HepG2 (cell line): Measurements from ENCODE around the gene NRP1. TPM values are rescaled to one million over a fixed set of nuclear protein-coding genes. Genes with fewer than 3 reads are reported as not detected.

ENCODE experiments used
- ATAC-seq: fragments of 200-7000 bp; cut with Tn5 transposase; 3 replicates; pipeline ENCODE4 v1.9.1; 2020; ENCODE audit warnings: mild to moderate bottlenecking, moderate library complexity
- BruUV-seq: library from RNA; stranded (reverse); fragments of 400-500 nt; replicated peaks from 2 replicates; lab custom pipeline; 2021; lab: Mats Ljungman, UMichigan
- CTCF ChIA-PET: fragments of 300-600 bp; formaldehyde crosslinking; extraction: SDS; loops from one replicate; lab custom pipeline; 2021; ENCODE audit warnings: low total read pairs, inconsistent platforms, low intra/inter-chr PET ratio; lab: Yijun Ruan, JAX
- POLR2A ChIA-PET: fragments of 350-600 bp; sonication (Branson Sonifier 250); formaldehyde crosslinking; loops from one replicate; lab custom pipeline; 2020; ENCODE audit warnings: antibody characterized with exemption, inconsistent platforms; lab: Yijun Ruan, JAX
- DNase-seq: peaks from one replicate; pipeline ENCODE4 v3.0.0-alpha.2; 2015; ENCODE audit warnings: low spot score
- FAIRE-seq: peaks from 3 replicates; lab custom pipeline; 2011; peaks lifted over from hg19 to GRCh38; lab: Jason Lieb, UNC
- H2AFZ ChIP-seq: one replicate; pipeline ENCODE4 v1.6.1; 2011; ENCODE audit warnings: low read length, inconsistent platforms
- H3K27ac ChIP-seq: fragments of 300-600 bp; 3 replicates; pipeline ENCODE4 v1.8.0; 2011; ENCODE audit warnings: mixed run types, mild to moderate bottlenecking, mixed read lengths, low read length, inconsistent platforms; ENCODE audit not compliant: insufficient read depth; ENCODE audit errors: extremely low read length
- H3K27me3 ChIP-seq, 2 experiments: fragments of 200-600 bp in 1 of 2; 2 replicates in 1 of 2; 3 replicates in 1 of 2; pipeline versions ENCODE4 v1.6.0 to v1.8.0; 2011; ENCODE audit warnings: low read length in 2 of 2, mild to moderate bottlenecking in 2 of 2, moderate library complexity in 2 of 2, inconsistent platforms in 1 of 2; ENCODE audit not compliant: insufficient read depth in 2 of 2, control insufficient read depth in 1 of 2
- H3K36me3 ChIP-seq, 2 experiments: fragments of 200-600 bp in 1 of 2; replicated peaks in 1 of 2; 2 replicates in 1 of 2; 3 replicates in 1 of 2; pipeline versions ENCODE4 v1.5.1 to v1.8.0; 2011; ENCODE audit warnings: low read length in 2 of 2, inconsistent platforms in 1 of 2; ENCODE audit not compliant: insufficient read depth in 2 of 2, control insufficient read depth in 1 of 2
- H3K4me1 ChIP-seq: 2 replicates; pipeline ENCODE4 v1.5.1; 2012; ENCODE audit warnings: low read length, inconsistent platforms; ENCODE audit not compliant: insufficient read depth
- H3K4me2 ChIP-seq: 2 replicates; pipeline ENCODE4 v1.6.0; 2011; ENCODE audit warnings: low read depth, low read length, inconsistent platforms
- H3K4me3 ChIP-seq, 3 experiments: fragments of 200-600 bp in 1 of 3; sonication (generic), shearing (Covaris generic) in 1 of 3; replicated peaks in 1 of 3; 2 replicates each; pipeline ENCODE4 v1.5.1; 2011 to 2016; ENCODE audit warnings: low read length in 3 of 3, inconsistent platforms in 2 of 3, low read depth in 2 of 3, mild to moderate bottlenecking in 2 of 3, control low read depth in 1 of 3, mixed read lengths in 1 of 3; ENCODE audit not compliant: insufficient read depth in 1 of 3
- H3K79me2 ChIP-seq: one replicate; pipeline ENCODE4 v1.6.1; 2011; ENCODE audit warnings: low read length, inconsistent platforms; ENCODE audit not compliant: insufficient read depth
- H3K9ac ChIP-seq: 2 replicates; pipeline ENCODE4 v1.6.0; 2011; ENCODE audit warnings: mild to moderate bottlenecking, low read depth, low read length, inconsistent platforms; ENCODE audit not compliant: insufficient read depth
- H3K9me3 ChIP-seq: 2 replicates; pipeline ENCODE4 v1.5.1; 2012; ENCODE audit warnings: mild to moderate bottlenecking, low read length
- H4K20me1 ChIP-seq: 2 replicates; pipeline ENCODE4 v1.6.0; 2011; ENCODE audit warnings: inconsistent platforms, mild to moderate bottlenecking, low read length, moderate library complexity; ENCODE audit not compliant: insufficient read depth
- CC2D1A ChIP-seq: sonication (generic); formaldehyde crosslinking; IDR thresholded peaks from 2 replicates; pipeline ENCODE4 v1.8.1; 2023; ENCODE audit warnings: mild to moderate bottlenecking, missing genetic modification reagents
- HNRNPL ChIP-seq: fragments of 200-400 bp; formaldehyde crosslinking; IDR thresholded peaks from 2 replicates; pipeline ENCODE4 v1.6.1; 2017; ENCODE audit warnings: mild to moderate bottlenecking, low read depth, low read length
- HOXA3 ChIP-seq: sonication (generic); formaldehyde crosslinking; IDR thresholded peaks from 2 replicates; pipeline ENCODE4 v1.5.0; 2020; ENCODE audit warnings: missing genetic modification reagents
- LCORL ChIP-seq, 2 experiments: fragments of 450-650 bp in 1 of 2; sonication (generic) in 1 of 2; formaldehyde crosslinking in 1 of 2; IDR thresholded peaks; 2 replicates each; pipeline versions ENCODE4 v1.5.0 to v1.6.1; 2017 to 2020; ENCODE audit warnings: antibody characterized with exemption in 1 of 2, missing genetic modification reagents in 1 of 2
- NR2F6 ChIP-seq, 2 experiments: IDR thresholded peaks; 2 replicates each; pipeline ENCODE4 v1.6.1; 2016; ENCODE audit warnings: antibody characterized with exemption in 1 of 2, mild to moderate bottlenecking in 1 of 2
- PATZ1 ChIP-seq: sonication (generic); formaldehyde crosslinking; IDR thresholded peaks from 2 replicates; pipeline ENCODE4 v1.4.0; 2020; ENCODE audit warnings: missing genetic modification reagents
- PAX8 ChIP-seq: sonication (generic); formaldehyde crosslinking; IDR thresholded peaks from 2 replicates; pipeline ENCODE4 v1.8.0; 2022; ENCODE audit warnings: mild to moderate bottlenecking, missing genetic modification reagents, borderline replicate concordance
- RXRA ChIP-seq: sonication (generic); formaldehyde crosslinking; IDR thresholded peaks from 2 replicates; pipeline ENCODE4 v1.5.1; 2020; ENCODE audit warnings: missing genetic modification reagents
- SALL1 ChIP-seq: sonication (generic); formaldehyde crosslinking; IDR thresholded peaks from 2 replicates; pipeline ENCODE4 v1.8.0; 2022; ENCODE audit warnings: mild to moderate bottlenecking, missing genetic modification reagents
- TARDBP ChIP-seq: sonication (generic); formaldehyde crosslinking; IDR thresholded peaks from 2 replicates; pipeline ENCODE4 v1.8.0; 2022; ENCODE audit warnings: mild to moderate bottlenecking, missing genetic modification reagents
- U2AF2 ChIP-seq: fragments of 200-400 bp; formaldehyde crosslinking; IDR thresholded peaks from 2 replicates; pipeline ENCODE4 v1.6.1; 2017; ENCODE audit warnings: low read depth, mild to moderate bottlenecking, low read length
- ZNF83 ChIP-seq: sonication (generic); formaldehyde crosslinking; IDR thresholded peaks from 2 replicates; pipeline ENCODE4 v1.4.0; 2020; ENCODE audit warnings: missing genetic modification reagents, mild to moderate bottlenecking, borderline replicate concordance
- WGBS: methylation state at CpG from one replicate; pipeline ENCODE4 v1.1.6; 2017; ENCODE audit warnings: low lambda C conversion rate; 5-methylcytosine and 5-hydroxymethylcytosine counted together
- in situ Hi-C: cut with HindIII; loops from 2 replicates; pipeline ENCODE4 v1.10.0; 2017; ENCODE audit warnings: low pct_unique_long_range_greater_than_20kb; ENCODE audit not compliant: extremely low pct_ligation_motif_present
- intact Hi-C: fragments of 100-400 bp; cut with micrococcal nuclease; formaldehyde crosslinking; loops from one replicate; pipeline ENCODE4 v1.10.0; 2022; ENCODE audit not compliant: unreplicated experiment
- polyA plus RNA-seq, 8 experiments: library from polyadenylated mRNA; depleted of rRNA in 3 of 8; stranded (reverse) in 7 of 8; unstranded in 1 of 8; fragments of >200 nt; fragmentation: Illumina TruSeq in 4 of 8; extraction: Trizol in 4 of 8; gene quantifications; 2 replicates each; pipeline versions ENCODE4 v1.2.1 to v1.2.3, GENCODE V29; 2011 to 2016; ENCODE audit warnings: low read depth in 4 of 8, missing spikeins in 1 of 8, mixed read lengths in 1 of 8; ENCODE audit not compliant: insufficient read depth in 1 of 8
- total RNA-seq, 5 experiments: library from RNA; depleted of rRNA; stranded (reverse); fragments of >200 nt; fragmentation: Illumina TruSeq; extraction: Trizol; gene quantifications; 2 replicates each; pipeline ENCODE4 v1.2.3, GENCODE V29; 2016; ENCODE audit warnings: low read depth in 1 of 5
- TF ChIP-seq, protein P1 (sequence below): sonication (generic); formaldehyde crosslinking; IDR thresholded peaks from 2 replicates; pipeline ENCODE4 v1.5.1; 2020; ENCODE audit warnings: mild to moderate bottlenecking, missing genetic modification reagents, moderate library complexity
- TF ChIP-seq, protein P2 (sequence below): sonication (generic); formaldehyde crosslinking; IDR thresholded peaks from 2 replicates; pipeline ENCODE4 v1.4.0; 2020; ENCODE audit warnings: missing genetic modification reagents

The NRP1 gene
- total and polyA plus RNA-seq, 2 of the 13 experiments (the other 11 are each of a cell fraction or from before 2014, with no cell fraction given), result 5.3 to 5.8 TPM

GRCh38 chr10:33335801-33336581 lies 1.5 kb upstream of the NRP1 start:
- CTCF ChIA-PET, result no interaction called here
- TF ChIP-seq SALL1 (CRISPR knock-in tag), result 0 out of 2 replicates have a peak, but pooled peaks have one; percentile 4
- TF ChIP-seq NR2F6 (IDR thresholded peaks at IDR 0.05), result peak; percentile 43
- no peak for TF ChIP-seq NR2F6 (CRISPR knock-in tag; IDR thresholded peaks at IDR 0.05)
- peak; percentile 67 for TF ChIP-seq HNRNPL
- TF ChIP-seq CC2D1A (CRISPR knock-in tag), result no peak
- peak; percentile 63; the same call in 1 of the 2 replicates for TF ChIP-seq PAX8 (CRISPR knock-in tag)
- TF ChIP-seq TARDBP (CRISPR knock-in tag), result 0 out of 2 replicates have a peak, but pooled peaks have one; percentile 18
- no peak for TF ChIP-seq LCORL (IDR thresholded peaks at IDR 0.05)
- 0 out of 2 replicates have a peak, but pooled peaks have one; percentile 5 for TF ChIP-seq LCORL (CRISPR knock-in tag; IDR thresholded peaks at IDR 0.05)
- peak; percentile 46; the same call in 1 of the 2 replicates for TF ChIP-seq PATZ1
- TF ChIP-seq, protein P1, sequence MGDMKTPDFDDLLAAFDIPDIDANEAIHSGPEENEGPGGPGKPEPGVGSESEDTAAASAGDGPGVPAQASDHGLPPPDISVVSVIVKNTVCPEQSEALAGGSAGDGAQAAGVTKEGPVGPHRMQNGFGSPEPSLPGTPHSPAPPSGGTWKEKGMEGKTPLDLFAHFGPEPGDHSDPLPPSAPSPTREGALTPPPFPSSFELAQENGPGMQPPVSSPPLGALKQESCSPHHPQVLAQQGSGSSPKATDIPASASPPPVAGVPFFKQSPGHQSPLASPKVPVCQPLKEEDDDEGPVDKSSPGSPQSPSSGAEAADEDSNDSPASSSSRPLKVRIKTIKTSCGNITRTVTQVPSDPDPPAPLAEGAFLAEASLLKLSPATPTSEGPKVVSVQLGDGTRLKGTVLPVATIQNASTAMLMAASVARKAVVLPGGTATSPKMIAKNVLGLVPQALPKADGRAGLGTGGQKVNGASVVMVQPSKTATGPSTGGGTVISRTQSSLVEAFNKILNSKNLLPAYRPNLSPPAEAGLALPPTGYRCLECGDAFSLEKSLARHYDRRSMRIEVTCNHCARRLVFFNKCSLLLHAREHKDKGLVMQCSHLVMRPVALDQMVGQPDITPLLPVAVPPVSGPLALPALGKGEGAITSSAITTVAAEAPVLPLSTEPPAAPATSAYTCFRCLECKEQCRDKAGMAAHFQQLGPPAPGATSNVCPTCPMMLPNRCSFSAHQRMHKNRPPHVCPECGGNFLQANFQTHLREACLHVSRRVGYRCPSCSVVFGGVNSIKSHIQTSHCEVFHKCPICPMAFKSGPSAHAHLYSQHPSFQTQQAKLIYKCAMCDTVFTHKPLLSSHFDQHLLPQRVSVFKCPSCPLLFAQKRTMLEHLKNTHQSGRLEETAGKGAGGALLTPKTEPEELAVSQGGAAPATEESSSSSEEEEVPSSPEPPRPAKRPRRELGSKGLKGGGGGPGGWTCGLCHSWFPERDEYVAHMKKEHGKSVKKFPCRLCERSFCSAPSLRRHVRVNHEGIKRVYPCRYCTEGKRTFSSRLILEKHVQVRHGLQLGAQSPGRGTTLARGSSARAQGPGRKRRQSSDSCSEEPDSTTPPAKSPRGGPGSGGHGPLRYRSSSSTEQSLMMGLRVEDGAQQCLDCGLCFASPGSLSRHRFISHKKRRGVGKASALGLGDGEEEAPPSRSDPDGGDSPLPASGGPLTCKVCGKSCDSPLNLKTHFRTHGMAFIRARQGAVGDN (CRISPR knock-in tag), result peak; percentile 5; the same call in 1 of the 2 replicates
- TF ChIP-seq HOXA3 (CRISPR knock-in tag), result 0 out of 2 replicates have a peak, but pooled peaks have one; percentile 2
- TF ChIP-seq RXRA (CRISPR knock-in tag), result peak; percentile 15
- TF ChIP-seq ZNF83 (CRISPR knock-in tag), result no peak
- TF ChIP-seq, protein P2, sequence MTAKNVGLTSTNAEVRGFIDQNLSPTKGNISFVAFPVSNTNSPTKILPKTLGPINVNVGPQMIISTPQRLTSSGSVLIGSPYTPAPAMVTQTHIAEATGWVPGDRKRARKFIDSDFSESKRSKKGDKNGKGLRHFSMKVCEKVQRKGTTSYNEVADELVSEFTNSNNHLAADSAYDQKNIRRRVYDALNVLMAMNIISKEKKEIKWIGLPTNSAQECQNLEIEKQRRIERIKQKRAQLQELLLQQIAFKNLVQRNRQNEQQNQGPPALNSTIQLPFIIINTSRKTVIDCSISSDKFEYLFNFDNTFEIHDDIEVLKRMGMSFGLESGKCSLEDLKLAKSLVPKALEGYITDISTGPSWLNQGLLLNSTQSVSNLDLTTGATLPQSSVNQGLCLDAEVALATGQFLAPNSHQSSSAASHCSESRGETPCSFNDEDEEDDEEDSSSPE (CRISPR knock-in tag), result 0 out of 2 replicates have a peak, but pooled peaks have one; percentile 7
- TF ChIP-seq U2AF2, result no peak

More at GRCh38 chr10:33335801-33336581, 1.5 kb upstream of the NRP1 start:
- peaks cover 3 to 44% of the 10 kb centered on the region in 2 experiments; a peak in 4 of 5 replicates for H3K27me3 ChIP-seq
- ATAC-seq (peak; percentile 18), DNase-seq (no peak), FAIRE-seq (no peak)
- POLR2A ChIA-PET, result no interaction called here
- no peaks in the 10 kb centered on the region for H3K9me3 ChIP-seq
- in situ Hi-C loops, result loop anchor here (10.0 to 25.0 kb wide), 3 partner anchors 789 to 1301 kb away; no protein-coding TSS in a partner anchor
- peaks cover 55% of the 10 kb centered on the region for H3K4me1 ChIP-seq
- intact Hi-C loops, result loop anchor here (10.0 kb wide), 2 partner anchors 739 to 959 kb away; no protein-coding TSS in a partner anchor
- peak overlapping the region; percentile 96 for H3K4me2 ChIP-seq
- no peaks in the 10 kb centered on the region for H3K36me3 ChIP-seq
- H3K9ac ChIP-seq, result 0 out of 2 replicates have a peak overlapping the region, but pooled peaks have one; percentile 32
- H3K4me3 ChIP-seq, result peak overlapping the region; percentile 52 to 81 (median 66)
- 2% methylated on average over 9 of the region's 52 CpGs for whole genome bisulfite sequencing
- H3K79me2 ChIP-seq, result peaks cover 2% of the 10 kb centered on the region
- no peaks in the 10 kb centered on the region for H4K20me1 ChIP-seq
- H2AFZ ChIP-seq, result no peak overlapping the region
- no peak overlapping the region for H3K27ac ChIP-seq
- no TSS peak for BruUV-seq
